Small intestine (tissue), 7 donors: ENCODE data around the gene ANKS1B. TPM values are rescaled to one million over a fixed set of nuclear protein-coding genes. Genes with fewer than 3 reads are reported as not detected.

Source experiments
- DNase-seq, 2 donors: peaks; one replicate each; pipeline versions ENCODE4 v3.0.0 to v3.0.0-alpha.2; 2013
- FAIRE-seq: peaks from 2 replicates; lab custom pipeline; 2012; peaks lifted over from hg19 to GRCh38; lab: Jason Lieb, UNC
- H3K27ac ChIP-seq, 3 donors: one replicate each; pipeline ENCODE4 v1.5.1; 2013; ENCODE audit warnings: low read length in 2 of 3, mild to moderate bottlenecking in 2 of 3, control low read depth in 1 of 3, inconsistent platforms in 1 of 3, low read depth in 1 of 3, moderate library complexity in 1 of 3
- H3K27me3 ChIP-seq, 3 donors: one replicate each; pipeline ENCODE4 v1.6.1; 2013; ENCODE audit warnings: low read length in 3 of 3, inconsistent platforms in 1 of 3; ENCODE audit not compliant: control insufficient read depth in 3 of 3, insufficient read depth in 3 of 3
- H3K36me3 ChIP-seq, 3 donors: one replicate each; pipeline ENCODE4 v1.6.1; 2013; ENCODE audit warnings: low read length in 3 of 3, inconsistent platforms in 1 of 3, low read depth in 1 of 3, mild to moderate bottlenecking in 1 of 3, moderate library complexity in 1 of 3; ENCODE audit not compliant: control insufficient read depth in 3 of 3, insufficient read depth in 2 of 3
- H3K4me1 ChIP-seq, 3 donors: one replicate each; pipeline ENCODE4 v1.6.1; 2013; ENCODE audit warnings: low read length in 2 of 3, inconsistent platforms in 1 of 3, low read depth in 1 of 3, mild to moderate bottlenecking in 1 of 3, moderate library complexity in 1 of 3; ENCODE audit not compliant: control insufficient read depth in 3 of 3, insufficient read depth in 2 of 3
- H3K4me3 ChIP-seq, 3 donors: one replicate each; pipeline ENCODE4 v1.5.1; 2013; ENCODE audit warnings: low read length in 3 of 3, control low read depth in 1 of 3, inconsistent platforms in 1 of 3, low read depth in 1 of 3, mild to moderate bottlenecking in 1 of 3, moderate library complexity in 1 of 3
- H3K9me3 ChIP-seq, 2 donors: one replicate each; pipeline ENCODE4 v1.6.1; 2013; ENCODE audit warnings: low read depth in 1 of 2, low read length in 1 of 2; ENCODE audit not compliant: control insufficient read depth in 2 of 2, insufficient read depth in 1 of 2
- WGBS, 3 donors: extraction: QIAGEN DNeasy Blood & Tissue Kit; methylation state at CpG; one replicate each; pipeline ENCODE4 v1.1.7; 2013; 5-methylcytosine and 5-hydroxymethylcytosine counted together
- polyA plus RNA-seq, 4 donors: library from polyadenylated mRNA; stranded (reverse) in 3 of 4; unstranded in 1 of 4; fragments of 200-250 nt in 3 of 4; fragments of 120-200 nt in 1 of 4; gene quantifications; one replicate each; pipeline versions ENCODE4 v1.2.1 to v1.2.3, GENCODE V29; 2013
- donor health status: healthy with polysubstance abuse.
- donor health status: control.
- donor health status: control.
- donor health status: Bipolar disorder and iron deficiency.
- donor health status: healthy.

The ANKS1B gene
- polyA plus RNA-seq, 4 donors = 0.44 to 0.72 TPM; not detected in 2

GRCh38 chr12:99271071-99271470 lies 713.7 kb downstream of the ANKS1B start:
- Histone ChIP-seq H3K27ac (no peak overlapping the region), H3K36me3 (no peaks in the 10 kb centered on the region), H3K4me1 (no peaks in the 10 kb centered on the region), H3K27me3 (no peaks in the 10 kb centered on the region), H3K4me3 (no peak overlapping the region), H3K9me3 (no peaks in the 10 kb centered on the region)
- FAIRE-seq (no peak), DNase-seq (no peak)
- WGBS, 3 donors = 62 to 70% (median 67%) methylated on average over 3 of the region's 3 CpGs

GRCh38 chr12:99267038-99267437 lies 717.7 kb downstream of the ANKS1B start:
- Histone ChIP-seq H3K27ac (no peak overlapping the region), H3K9me3 (no peaks in the 10 kb centered on the region), H3K27me3 (no peaks in the 10 kb centered on the region), H3K4me3 (no peak overlapping the region), H3K4me1 (no peaks in the 10 kb centered on the region), H3K36me3 (no peaks in the 10 kb centered on the region)
- DNase-seq (no peak), FAIRE-seq (no peak)

- DNase-seq (no peak), FAIRE-seq (no peak)
- H3K4me3 ChIP-seq = no peak overlapping the region
- WGBS, 3 donors = 50 to 78% (median 61%) methylated on average over 3 of the region's 3 CpGs
- no peaks in the 10 kb centered on the region for H3K36me3 ChIP-seq
- H3K27ac ChIP-seq = no peak overlapping the region
- no peaks in the 10 kb centered on the region for H3K27me3 ChIP-seq
- H3K4me1 ChIP-seq = no peaks in the 10 kb centered on the region
- H3K9me3 ChIP-seq = no peaks in the 10 kb centered on the region
These were observed 719.1 kb downstream of the ANKS1B start for GRCh38 chr12:99265648-99266047.

- no peak for DNase-seq
- no peaks in the 10 kb centered on the region for H3K36me3 ChIP-seq
- H3K4me1 ChIP-seq = no peaks in the 10 kb centered on the region
- H3K27ac ChIP-seq = no peak overlapping the region
- no peaks in the 10 kb centered on the region for H3K27me3 ChIP-seq
- WGBS, 3 donors = 45 to 67% (median 48%) methylated on average over 1 of the region's 1 CpG
- H3K9me3 ChIP-seq = no peaks in the 10 kb centered on the region
- H3K4me3 ChIP-seq = no peak overlapping the region
- no peak for FAIRE-seq
These were observed 723.5 kb downstream of the ANKS1B start for GRCh38 chr12:99261256-99261655.

GRCh38 chr12:99260456-99260996 lies 724.2 kb downstream of the ANKS1B start:
- Histone ChIP-seq H3K4me3 (no peak overlapping the region), H3K9me3 (no peaks in the 10 kb centered on the region), H3K27ac (no peak overlapping the region), H3K4me1 (no peaks in the 10 kb centered on the region), H3K27me3 (no peaks in the 10 kb centered on the region), H3K36me3 (no peaks in the 10 kb centered on the region)
- 49 to 52% (median 51%) methylated on average over 4 of the region's 4 CpGs for WGBS, 3 donors
- no peak for FAIRE-seq
- no peak for DNase-seq

- no peak overlapping the region for H3K27ac ChIP-seq
- no peak for FAIRE-seq
- no peak overlapping the region for H3K4me3 ChIP-seq
These were observed 725.4 kb downstream of the ANKS1B start for GRCh38 chr12:99259040-99259934.

GRCh38 chr12:99257672-99258071 lies 727.1 kb downstream of the ANKS1B start:
- Histone ChIP-seq H3K4me1 (no peaks in the 10 kb centered on the region), H3K36me3 (no peaks in the 10 kb centered on the region), H3K4me3 (no peak overlapping the region), H3K27ac (no peak overlapping the region), H3K9me3 (no peaks in the 10 kb centered on the region), H3K27me3 (no peaks in the 10 kb centered on the region)
- FAIRE-seq (no peak), DNase-seq (no peak)

More at GRCh38 chr12:99259040-99259934, 725.4 kb downstream of the ANKS1B start:
- no peaks in the 10 kb centered on the region for H3K9me3 ChIP-seq
- DNase-seq = no peak
- H3K27me3 ChIP-seq = no peaks in the 10 kb centered on the region
- H3K4me1 ChIP-seq = no peaks in the 10 kb centered on the region
- 71 to 81% (median 78%) methylated on average over 12 of the region's 12 CpGs for WGBS, 3 donors
- no peaks in the 10 kb centered on the region for H3K36me3 ChIP-seq

GRCh38 chr12:99253068-99253467 lies 731.7 kb downstream of the ANKS1B start:
- FAIRE-seq = no peak
- no peaks in the 10 kb centered on the region for H3K9me3 ChIP-seq
- DNase-seq = no peak
- no peaks in the 10 kb centered on the region for H3K36me3 ChIP-seq
- no peaks in the 10 kb centered on the region for H3K4me1 ChIP-seq
- H3K4me3 ChIP-seq = no peak overlapping the region
- 91 to 95% (median 92%) methylated on average over 3 of the region's 3 CpGs for WGBS, 3 donors
- no peak overlapping the region for H3K27ac ChIP-seq
- no peaks in the 10 kb centered on the region for H3K27me3 ChIP-seq
